PC-9 (cell line): ENCODE data around the gene SLC2A2. TPM values are rescaled to one million over a fixed set of nuclear protein-coding genes. Genes with fewer than 3 reads are reported as not detected.

Experiments
- BruUV-seq: library from RNA; stranded (reverse); fragments of 400-500 nt; replicated peaks from 2 replicates; lab custom pipeline; 2021; lab: Mats Ljungman, UMichigan
- CTCF ChIA-PET: fragments of 300-600 bp; sonication (Branson Sonifier 250); formaldehyde crosslinking; loops from one replicate; lab custom pipeline; 2022; ENCODE audit warnings: antibody characterized with exemption; lab: Charles Lee
- POLR2A ChIA-PET: fragments of 300-600 bp; sonication (Branson Sonifier 250); formaldehyde crosslinking; loops from one replicate; lab custom pipeline; 2022; ENCODE audit warnings: antibody characterized with exemption; ENCODE audit not compliant: unreplicated experiment; lab: Charles Lee
- DNase-seq, 2 experiments: peaks; one replicate each; pipeline versions ENCODE4 v3.0.0 to v3.0.0-alpha.2; 2015 to 2022; ENCODE audit warnings: mixed read lengths in 1 of 2
- H2AFZ ChIP-seq: fragments of 200-600 bp; sonication (generic); 2 replicates; pipeline ENCODE4 v1.8.1; 2017; ENCODE audit warnings: antibody characterized with exemption
- H3F3A ChIP-seq: fragments of 200-600 bp; sonication (generic); 2 replicates; pipeline ENCODE4 v1.8.1; 2017; ENCODE audit warnings: antibody characterized with exemption, mild to moderate bottlenecking, low read depth; ENCODE audit not compliant: insufficient read depth
- H3K27ac ChIP-seq: fragments of 200-600 bp; sonication (generic); 2 replicates; pipeline ENCODE4 v1.6.1; 2016; ENCODE audit warnings: mixed run types
- H3K27me3 ChIP-seq: fragments of 200-600 bp; sonication (generic); 2 replicates; pipeline ENCODE4 v1.6.1; 2016; ENCODE audit warnings: low read depth, mixed run types; ENCODE audit not compliant: insufficient read depth
- H3K36me3 ChIP-seq: fragments of 200-600 bp; sonication (generic); 2 replicates; pipeline ENCODE4 v1.6.1; 2016; ENCODE audit warnings: low read depth, mixed run types
- H3K4me1 ChIP-seq: fragments of 200-600 bp; sonication (generic); replicated peaks from 2 replicates; pipeline ENCODE4 v1.6.1; 2016; ENCODE audit warnings: mixed run types; ENCODE audit not compliant: insufficient read depth
- H3K4me2 ChIP-seq: fragments of 200-600 bp; sonication (generic); 2 replicates; pipeline ENCODE4 v1.6.1; 2017; ENCODE audit warnings: mixed run types
- H3K4me3 ChIP-seq: fragments of 200-600 bp; sonication (generic); 2 replicates; pipeline ENCODE4 v1.6.1; 2016; ENCODE audit warnings: mixed run types
- H3K79me2 ChIP-seq: fragments of 200-600 bp; sonication (generic); 2 replicates; pipeline ENCODE4 v1.6.1; 2017; ENCODE audit warnings: low read depth, mixed run types
- H3K9me2 ChIP-seq: fragments of 200-600 bp; sonication (generic); 2 replicates; pipeline ENCODE4 v1.8.1; 2017; ENCODE audit warnings: mild to moderate bottlenecking; ENCODE audit not compliant: insufficient read depth
- H3K9me3 ChIP-seq: fragments of 200-600 bp; sonication (generic); 2 replicates; pipeline ENCODE4 v1.8.1; 2016; ENCODE audit warnings: low read depth; ENCODE audit not compliant: insufficient read depth
- H4K20me1 ChIP-seq: fragments of 200-600 bp; sonication (generic); 2 replicates; pipeline ENCODE4 v1.8.1; 2017; ENCODE audit not compliant: insufficient read depth
- EZH2 ChIP-seq: fragments of 200-600 bp; sonication (generic); IDR thresholded peaks from 2 replicates; pipeline ENCODE4 v1.8.0; 2017; ENCODE audit warnings: antibody characterized with exemption, low read depth
- intact Hi-C: fragments of 100-400 bp; cut with micrococcal nuclease; formaldehyde crosslinking; loops from one replicate; pipeline ENCODE4 v1.10.0; 2022; ENCODE audit not compliant: unreplicated experiment
- total RNA-seq: library from RNA; stranded (reverse); gene quantifications from 2 replicates; pipeline ENCODE4 v1.2.3, GENCODE V29; 2021
- TF ChIP-seq, protein P1 (sequence below): fragments of 200-600 bp; sonication (generic); conservative IDR thresholded peaks from 2 replicates; pipeline ENCODE4 v1.6.1; 2017; ENCODE audit warnings: mixed run types, antibody characterized with exemption, mild to moderate bottlenecking, moderate library complexity

Gene SLC2A2
- total RNA-seq, 1 experiment from 2014 or later = not detected

GRCh38 chr3:171058058-171058457, 31.5 kb upstream of the SLC2A2 start:
- H3F3A ChIP-seq = peaks cover 27% of the 10 kb centered on the region
- H3K4me3 ChIP-seq = no peak overlapping the region
- intact Hi-C loops = loop anchor here (5.0 to 10.0 kb wide), 2 partner anchors 404 to 1287 kb away; partner anchors contain the start of gene TNIK
- no peak overlapping the region for H2AFZ ChIP-seq
- H3K27ac ChIP-seq = no peak overlapping the region
- no TSS peak for BruUV-seq
- no peaks in the 10 kb centered on the region for H3K27me3 ChIP-seq
- TF ChIP-seq EZH2 = no peak
- TF ChIP-seq, protein P1, sequence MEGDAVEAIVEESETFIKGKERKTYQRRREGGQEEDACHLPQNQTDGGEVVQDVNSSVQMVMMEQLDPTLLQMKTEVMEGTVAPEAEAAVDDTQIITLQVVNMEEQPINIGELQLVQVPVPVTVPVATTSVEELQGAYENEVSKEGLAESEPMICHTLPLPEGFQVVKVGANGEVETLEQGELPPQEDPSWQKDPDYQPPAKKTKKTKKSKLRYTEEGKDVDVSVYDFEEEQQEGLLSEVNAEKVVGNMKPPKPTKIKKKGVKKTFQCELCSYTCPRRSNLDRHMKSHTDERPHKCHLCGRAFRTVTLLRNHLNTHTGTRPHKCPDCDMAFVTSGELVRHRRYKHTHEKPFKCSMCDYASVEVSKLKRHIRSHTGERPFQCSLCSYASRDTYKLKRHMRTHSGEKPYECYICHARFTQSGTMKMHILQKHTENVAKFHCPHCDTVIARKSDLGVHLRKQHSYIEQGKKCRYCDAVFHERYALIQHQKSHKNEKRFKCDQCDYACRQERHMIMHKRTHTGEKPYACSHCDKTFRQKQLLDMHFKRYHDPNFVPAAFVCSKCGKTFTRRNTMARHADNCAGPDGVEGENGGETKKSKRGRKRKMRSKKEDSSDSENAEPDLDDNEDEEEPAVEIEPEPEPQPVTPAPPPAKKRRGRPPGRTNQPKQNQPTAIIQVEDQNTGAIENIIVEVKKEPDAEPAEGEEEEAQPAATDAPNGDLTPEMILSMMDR = no peak
- ChIA-PET CTCF (no interaction called here), POLR2A (no interaction called here)
- H3K9me2 ChIP-seq = no peaks in the 10 kb centered on the region
- peaks cover 39% of the 10 kb centered on the region for H3K4me1 ChIP-seq
- no peak overlapping the region for H3K4me2 ChIP-seq
- H3K36me3 ChIP-seq = no peaks in the 10 kb centered on the region
- no peaks in the 10 kb centered on the region for H4K20me1 ChIP-seq
- DNase-seq = no peak
- H3K79me2 ChIP-seq = no peaks in the 10 kb centered on the region
- 0 out of 2 replicates have a peak, but pooled peaks cover 5% of the 10 kb centered on the region for H3K9me3 ChIP-seq

DNA sequence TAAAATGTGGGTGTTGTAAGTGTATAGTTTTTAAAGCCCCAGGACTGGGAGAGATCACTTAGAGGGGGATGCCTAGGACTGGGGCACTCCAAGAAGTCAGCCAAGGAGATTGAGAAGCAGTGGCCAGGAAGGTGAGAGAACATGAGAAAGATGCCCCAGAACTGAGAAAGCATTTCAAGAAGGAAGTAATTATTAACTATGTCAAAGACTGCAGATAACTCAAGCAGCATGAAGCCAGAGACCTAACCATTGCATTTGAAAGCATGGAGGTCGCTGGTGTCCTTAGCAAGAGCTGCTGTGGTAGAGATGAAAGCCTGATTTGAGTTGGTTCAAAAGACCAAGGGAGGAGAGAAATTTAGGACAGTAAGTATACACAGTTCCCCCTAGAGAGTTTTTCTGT, 30.6 kb upstream of the SLC2A2 start:
- Histone ChIP-seq H3K4me1 (peaks cover 39% of the 10 kb centered on the region), H3K36me3 (no peaks in the 10 kb centered on the region), H4K20me1 (no peaks in the 10 kb centered on the region), H2AFZ (no peak overlapping the region), H3K27ac (peak overlapping the region; percentile 81), H3K9me3 (peaks cover 5% of the 10 kb centered on the region; the same call in 1 of the 2 replicates), H3F3A (peaks cover 27% of the 10 kb centered on the region), H3K79me2 (no peaks in the 10 kb centered on the region), H3K4me2 (0 out of 2 replicates have a peak overlapping the region, but pooled peaks have one; percentile 61), H3K4me3 (no peak overlapping the region), H3K27me3 (no peaks in the 10 kb centered on the region), H3K9me2 (no peaks in the 10 kb centered on the region)
- no TSS peak for BruUV-seq
- TF ChIP-seq EZH2 = no peak
- TF ChIP-seq, protein P1 = no peak
- no peak for DNase-seq
- CTCF ChIA-PET = interaction anchor here (0.6 kb wide), 1 partner anchor 104 kb away, joined by 3 read pairs; no protein-coding TSS in a partner anchor
- POLR2A ChIA-PET = no interaction called here
- intact Hi-C loops = loop anchor here (5.0 to 10.0 kb wide), 2 partner anchors 405 to 1288 kb away; partner anchors contain the start of gene TNIK

- Histone ChIP-seq H3K36me3 (no peaks in the 10 kb centered on the region), H3K9me2 (no peaks in the 10 kb centered on the region), H3K27me3 (no peaks in the 10 kb centered on the region), H3K4me3 (no peak overlapping the region), H3K27ac (peak overlapping the region; percentile 81), H2AFZ (no peak overlapping the region), H3K79me2 (no peaks in the 10 kb centered on the region), H3K9me3 (peaks cover 5% of the 10 kb centered on the region; the same call in 1 of the 2 replicates), H3K4me2 (peak overlapping the region; percentile 61), H3F3A (peaks cover 27% of the 10 kb centered on the region), H4K20me1 (no peaks in the 10 kb centered on the region), H3K4me1 (peaks cover 39% of the 10 kb centered on the region)
- POLR2A ChIA-PET = no interaction called here
- TF ChIP-seq, protein P1 = no peak
- TF ChIP-seq EZH2 = no peak
- DNase-seq = peak in 1 of 2 experiments; percentile 47
- BruUV-seq = no TSS peak
- CTCF ChIA-PET = interaction anchor here (1.5 kb wide), 1 partner anchor 101 kb away, joined by 3 read pairs; no protein-coding TSS in a partner anchor
- intact Hi-C loops = loop anchor here (1.0 to 10.0 kb wide), 3 partner anchors 100 to 1288 kb away; partner anchors contain the start of gene TNIK
Observed at GRCh38 chr3:171056528-171056927, 30.0 kb upstream of the SLC2A2 start.
